GM13976 (cell line): ENCODE measurements around the gene SCYGR5.

Source experiments
- DNase-seq: peaks from one replicate; pipeline ENCODE4 v3.0.0; 2012; ENCODE audit warnings: low spot score
- CTCF ChIP-seq: IDR thresholded peaks from 2 replicates; pipeline ENCODE4 v1.5.1; 2012; ENCODE audit warnings: borderline replicate concordance, mild to moderate bottlenecking; ENCODE audit not compliant: insufficient read depth; ENCODE audit errors: extremely low read depth, missing control alignments, control extremely low read depth
- in situ Hi-C: fragments of 300-500 bp; cut with MboI; formaldehyde crosslinking; loops from one replicate; pipeline ENCODE4 v1.12.0; 2022; ENCODE audit warnings: low sequenced_read_pairs, mixed read lengths, inconsistent platforms; ENCODE audit not compliant: unreplicated experiment

The SCYGR5 gene

GRCh38 chr2:227716501-227716900 is 49.9 kb downstream of the SCYGR5 start:
- in situ Hi-C loops = no loop called here
- no peak for DNase-seq
- TF ChIP-seq CTCF = no peak
